Measurements from ENCODE around the gene EML2. TPM values are rescaled to one million over a fixed set of nuclear protein-coding genes. Genes with fewer than 3 reads are reported as not detected.
A peak's percentile ranks its signal among the peaks of the same experiment; 100 is the strongest.

The EML2 gene
- total RNA-seq, 4 donors from 2014 or later: 17.5 to 60.2 (median 46.9) TPM

GRCh38 chr19:45599286-45599685 lies 39.9 kb downstream of the EML2 start:
- H3K4me1 ChIP-seq: peaks cover 0 to 13% (median 5%) of the 10 kb centered on the region in 4 donors
- H3K4me3 ChIP-seq: no peak overlapping the region
- H3K27ac ChIP-seq: no peak overlapping the region
- peaks cover 0 to 43% of the 10 kb centered on the region in 2 donors for H3K27me3 ChIP-seq
- DNase-seq: no peak
- no peak for TF ChIP-seq CTCF (IDR thresholded peaks at IDR 0.05)
- H3K36me3 ChIP-seq: no peaks in the 10 kb centered on the region
- no peaks in the 10 kb centered on the region for H3K9me3 ChIP-seq

GRCh38 chr19:45598267-45599001 lies 40.8 kb downstream of the EML2 start:
- no peak for TF ChIP-seq POLR2A (IDR thresholded peaks at IDR 0.05)
- TF ChIP-seq CTCF (IDR thresholded peaks at IDR 0.05): no peak
- Histone ChIP-seq H3K4me3 (peak overlapping the region in 1 of 4 donors; percentile 7), H3K27me3 (peaks cover 0 to 43% of the 10 kb centered on the region in 2 donors), H3K9me3 (no peaks in the 10 kb centered on the region), H3K27ac (peak overlapping the region in 1 of 4 donors; percentile 30), H3K4me1 (peaks cover 0 to 13% (median 5%) of the 10 kb centered on the region in 4 donors), H3K36me3 (no peaks in the 10 kb centered on the region)
- DNase-seq: no peak

- Histone ChIP-seq H3K9me3 (no peaks in the 10 kb centered on the region), H3K27ac (peak overlapping the region in 1 of 4 donors; percentile 30), H3K4me3 (no peak overlapping the region), H3K36me3 (no peaks in the 10 kb centered on the region), H3K4me1 (peaks cover 0 to 13% (median 5%) of the 10 kb centered on the region in 4 donors), H3K27me3 (peaks cover 0 to 40% of the 10 kb centered on the region in 2 donors)
- TF ChIP-seq CTCF (IDR thresholded peaks at IDR 0.05) (no peak), POLR2A (IDR thresholded peaks at IDR 0.05) (no peak)
- no peak for DNase-seq
Measured at GRCh38 chr19:45597425-45598111, 41.6 kb downstream of the EML2 start.

- no peak for DNase-seq
- TF ChIP-seq POLR2A (IDR thresholded peaks at IDR 0.05): no peak
- TF ChIP-seq CTCF (IDR thresholded peaks at IDR 0.05): no peak
- no peaks in the 10 kb centered on the region for H3K9me3 ChIP-seq
Measured at GRCh38 chr19:45595814-45596213, 43.4 kb downstream of the EML2 start.

GRCh38 chr19:45593520-45593919 lies 45.7 kb downstream of the EML2 start:
- Histone ChIP-seq H3K9me3 (no peaks in the 10 kb centered on the region), H3K4me3 (no peak overlapping the region), H3K36me3 (no peaks in the 10 kb centered on the region), H3K4me1 (peaks cover 0 to 5% (median 4%) of the 10 kb centered on the region in 4 donors), H3K27me3 (peaks cover 0 to 12% of the 10 kb centered on the region in 2 donors), H3K27ac (no peak overlapping the region)
- DNase-seq: no peak
- TF ChIP-seq POLR2A (IDR thresholded peaks at IDR 0.05) (no peak), CTCF (IDR thresholded peaks at IDR 0.05) (no peak)

More at GRCh38 chr19:45595814-45596213, 43.4 kb downstream of the EML2 start:
- Histone ChIP-seq H3K27ac (no peak overlapping the region), H3K4me3 (no peak overlapping the region), H3K4me1 (peaks cover 0 to 7% (median 5%) of the 10 kb centered on the region in 4 donors), H3K27me3 (peaks cover 0 to 24% of the 10 kb centered on the region in 2 donors), H3K36me3 (no peaks in the 10 kb centered on the region)
